ENCODE measurements around the gene IRF6. TPM values are rescaled to one million over a fixed set of nuclear protein-coding genes. Genes with fewer than 3 reads are reported as not detected.

IRF6 gene
- total RNA-seq = 30.3 and 114 TPM in 2 replicates

DNA sequence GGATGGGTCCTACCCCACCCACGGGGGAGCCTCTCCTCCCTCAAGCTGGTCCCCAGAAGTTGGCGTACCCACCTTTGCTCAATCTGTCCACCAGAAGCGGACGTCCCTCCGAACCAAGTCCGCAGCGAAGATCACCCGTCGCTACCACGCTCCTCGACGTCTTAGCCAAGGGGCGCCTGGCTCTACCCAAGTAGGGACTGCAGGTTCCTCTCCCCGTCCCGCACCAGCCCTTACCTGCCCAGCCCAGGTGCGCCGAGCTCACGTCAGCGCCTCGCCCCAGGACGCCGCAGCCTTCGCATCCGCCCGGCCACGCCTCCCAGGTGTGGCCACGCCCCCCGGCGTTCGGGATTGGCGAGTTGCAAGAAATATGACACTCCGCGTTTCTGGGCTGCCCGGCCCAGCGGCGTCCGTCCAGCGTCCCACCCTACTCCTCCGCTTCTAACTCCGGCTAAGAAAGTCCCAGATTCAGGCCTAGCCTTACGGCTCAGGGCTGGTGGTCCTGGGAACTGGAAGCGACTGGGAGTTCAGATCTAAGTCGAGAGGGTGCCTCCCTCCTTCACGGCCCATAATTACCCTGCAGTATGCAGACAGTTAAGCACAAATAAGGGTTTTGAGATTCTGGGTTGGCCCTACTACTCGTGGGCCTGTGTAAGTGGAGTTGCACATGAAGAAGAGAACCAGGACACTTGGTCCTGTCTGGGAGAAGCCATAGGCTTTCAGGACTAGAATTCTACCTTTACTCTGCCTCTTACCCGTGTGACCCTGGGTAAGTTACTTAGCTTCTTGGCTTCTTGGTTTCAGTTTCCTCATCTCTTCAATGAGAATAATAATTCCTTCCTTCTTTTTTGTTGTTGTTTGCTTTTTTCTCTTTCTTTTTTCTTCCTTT lies at the start of gene IRF6:
TSS of gene IRF6 (minus strand) at position 268 of the 886 bp plus-strand sequence. CDS start 4,729 bp downstream, outside the sequence.
- DNase-seq (ENCODE audit: low read depth) = peak; percentile 65

DNA sequence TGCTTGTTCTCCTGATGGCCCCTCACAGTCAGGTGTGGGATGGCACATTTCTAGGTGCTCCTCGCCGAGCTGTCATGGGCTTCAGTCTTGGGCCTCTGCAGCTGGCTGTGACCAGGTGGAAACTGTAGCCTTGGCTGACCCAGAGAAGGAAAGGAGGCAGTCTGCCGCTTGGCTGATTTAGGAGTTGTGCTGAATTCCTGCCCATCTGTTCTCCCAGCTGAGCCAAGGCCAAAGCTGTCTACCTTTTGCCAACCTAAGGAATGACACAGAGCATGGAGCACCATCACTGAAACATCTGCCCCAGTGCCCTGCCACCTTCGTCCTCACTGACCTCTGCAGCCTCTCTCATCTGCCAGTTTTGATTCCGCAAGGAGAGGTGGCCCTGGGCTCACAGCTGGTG lies 49.7 kb upstream of the IRF6 start:
- no peak for DNase-seq (ENCODE audit: low read depth)

DNA sequence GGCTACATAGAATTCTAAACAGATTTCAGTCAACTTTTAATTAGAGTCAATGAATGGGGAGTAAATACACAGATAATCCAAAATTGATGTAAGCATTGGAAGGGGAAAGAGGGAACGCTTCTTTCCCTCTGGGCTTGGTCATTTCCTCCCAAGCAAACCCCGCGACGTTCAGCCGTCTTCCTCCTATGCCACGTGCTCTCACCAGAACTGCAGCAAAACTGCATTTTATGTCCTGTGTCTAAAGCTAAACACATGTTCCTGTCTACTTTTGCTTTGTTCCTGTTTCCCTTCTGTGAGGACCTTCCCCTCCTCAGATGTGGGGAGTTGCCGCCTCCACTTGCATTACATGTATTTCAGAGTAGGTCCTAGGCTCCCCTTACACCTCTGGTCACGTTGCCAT lies 49.1 kb upstream of the IRF6 start:
- DNase-seq (ENCODE audit: low read depth) = no peak

DNA sequence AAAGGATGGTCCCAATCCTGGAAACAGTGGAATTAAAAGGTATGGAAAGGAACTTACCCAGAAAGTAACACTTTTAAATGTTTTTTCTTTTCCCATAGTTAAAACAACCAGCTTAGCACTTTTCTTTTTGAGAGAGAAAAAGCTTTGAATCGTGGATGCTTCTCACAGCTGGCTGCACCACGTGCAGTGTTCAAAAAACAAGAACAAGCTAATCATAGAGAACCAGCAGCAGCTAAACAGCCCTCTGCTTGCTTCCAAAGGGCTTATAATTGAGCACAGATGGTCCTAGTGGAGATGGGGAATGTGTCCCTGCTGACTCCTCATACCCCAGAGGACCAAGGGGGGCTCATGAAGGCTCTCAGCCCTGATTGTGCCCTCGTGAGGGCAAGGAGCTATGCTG lies 48.3 kb upstream of the IRF6 start:
- no peak for DNase-seq (ENCODE audit: low read depth)

DNA sequence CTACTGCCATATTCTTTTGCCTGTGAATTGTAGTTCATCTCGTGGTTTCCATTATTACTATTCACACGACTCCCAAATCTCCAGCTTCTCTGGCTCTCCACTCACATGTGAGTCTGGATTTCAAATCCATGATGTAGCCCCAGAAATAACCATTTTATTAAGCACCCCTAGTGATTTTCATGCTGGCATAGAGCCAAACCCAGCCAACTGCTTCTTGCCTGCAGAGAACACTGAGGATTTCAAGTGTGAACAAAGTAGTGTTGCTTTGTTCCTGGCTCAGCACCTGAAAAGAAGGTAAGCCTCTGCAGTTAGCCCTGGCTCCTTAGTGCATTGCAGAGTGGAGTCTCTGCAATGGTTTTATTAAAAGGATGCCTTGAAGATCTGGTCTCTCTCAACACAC lies 47.7 kb upstream of the IRF6 start:
- no peak for DNase-seq (ENCODE audit: low read depth)

DNA sequence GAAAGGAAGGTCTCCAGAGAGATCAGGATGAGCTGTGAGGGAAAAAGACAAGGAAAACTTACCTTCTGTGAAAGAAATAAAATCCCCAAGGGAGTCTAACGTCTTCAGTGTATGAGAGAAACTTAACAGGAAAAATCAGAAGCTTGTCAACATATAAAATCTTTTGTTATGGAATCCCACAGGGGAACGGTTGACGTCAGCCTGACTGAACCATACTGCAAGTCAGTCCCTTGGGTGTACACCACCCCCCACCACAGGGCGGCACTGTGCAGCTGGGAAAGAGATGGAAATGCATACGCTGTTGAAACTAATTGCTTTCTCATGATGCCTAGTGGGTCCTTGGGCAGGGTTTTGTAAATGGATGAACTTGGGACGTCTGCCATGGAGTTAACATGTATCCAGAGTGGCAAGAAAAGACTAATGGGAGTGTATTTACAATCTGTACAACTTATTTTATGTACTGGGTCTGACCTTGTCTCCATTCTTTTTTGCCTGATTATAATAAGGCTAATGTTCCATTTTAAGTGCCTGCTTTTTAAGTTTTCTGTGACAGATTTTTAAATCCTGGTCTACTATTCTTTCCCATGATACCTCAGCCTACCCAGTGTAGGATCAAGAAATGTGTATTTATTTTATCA lies 44.5 kb upstream of the IRF6 start:
- peak; percentile 32 for DNase-seq (ENCODE audit: low read depth)

DNA sequence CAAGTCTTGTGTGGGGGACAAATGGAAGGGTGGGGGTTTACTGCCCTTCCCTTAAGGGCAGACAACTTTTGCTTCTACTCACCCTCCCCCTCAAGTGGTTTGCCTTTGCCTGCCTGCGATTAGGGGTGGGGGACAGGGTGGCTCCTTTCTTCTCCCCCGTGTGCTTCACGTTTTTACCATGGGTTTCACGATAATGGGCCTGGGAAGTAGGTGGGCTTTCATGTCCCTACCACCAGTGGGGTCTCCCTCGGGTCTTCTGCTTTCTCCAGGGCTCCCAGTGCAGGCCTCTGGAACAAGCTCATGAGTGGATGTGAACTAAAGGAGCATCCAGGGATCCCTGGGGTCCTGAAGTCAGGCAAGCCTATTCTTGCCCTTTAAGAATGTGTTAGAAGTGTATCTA lies 43.4 kb upstream of the IRF6 start:
- DNase-seq (ENCODE audit: low read depth) = no peak

DNA sequence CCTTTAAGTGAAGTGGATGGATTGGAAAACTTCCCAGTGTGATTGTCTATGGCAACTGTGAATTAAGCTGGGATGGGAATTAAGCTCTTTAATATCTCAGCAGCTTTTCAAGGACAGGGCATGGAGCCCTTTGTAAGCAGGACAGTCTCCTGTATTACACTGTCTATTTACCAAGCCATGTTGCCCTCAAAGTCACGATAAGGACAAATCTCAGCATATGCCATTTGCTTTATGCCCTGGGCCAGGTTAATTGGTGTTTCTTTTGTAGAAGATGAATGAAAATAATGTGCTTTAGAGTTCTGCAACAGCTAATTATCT lies 39.4 kb upstream of the IRF6 start:
- DNase-seq (ENCODE audit: low read depth) = no peak

DNA sequence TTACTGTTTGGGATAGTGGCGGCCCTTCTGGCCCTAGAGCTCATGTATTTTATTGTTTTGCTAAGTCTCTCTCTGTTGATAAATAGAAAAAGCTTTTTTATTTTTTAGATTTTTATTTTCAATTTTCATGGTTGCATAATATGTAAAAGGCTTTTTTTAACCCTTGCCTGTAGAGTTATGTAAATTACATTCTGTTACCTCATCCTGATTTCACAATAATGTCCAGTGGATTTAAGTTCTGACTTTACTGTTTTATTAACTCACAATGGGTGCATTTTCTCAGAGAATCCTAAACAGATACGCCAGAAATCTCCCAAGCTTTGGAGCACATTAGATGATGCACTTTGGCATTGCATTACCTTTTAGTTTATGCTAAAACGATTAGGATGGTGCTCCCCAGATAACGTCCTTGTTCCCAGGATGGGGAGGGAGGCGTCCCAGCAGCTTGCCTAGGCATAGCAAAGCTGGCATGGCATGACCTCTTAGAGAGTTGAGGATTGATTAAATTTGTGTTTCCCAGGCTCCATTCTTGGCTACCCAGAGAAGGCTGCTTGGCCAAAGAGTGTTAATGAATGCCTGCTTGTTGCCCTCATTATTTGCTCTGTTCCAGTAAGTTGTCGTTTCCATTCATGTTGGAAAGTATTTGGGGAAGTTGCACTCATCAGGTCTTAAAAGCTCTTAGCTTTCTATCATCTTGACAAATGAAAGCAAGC lies 38.9 kb upstream of the IRF6 start:
- DNase-seq (ENCODE audit: low read depth) = no peak

DNA sequence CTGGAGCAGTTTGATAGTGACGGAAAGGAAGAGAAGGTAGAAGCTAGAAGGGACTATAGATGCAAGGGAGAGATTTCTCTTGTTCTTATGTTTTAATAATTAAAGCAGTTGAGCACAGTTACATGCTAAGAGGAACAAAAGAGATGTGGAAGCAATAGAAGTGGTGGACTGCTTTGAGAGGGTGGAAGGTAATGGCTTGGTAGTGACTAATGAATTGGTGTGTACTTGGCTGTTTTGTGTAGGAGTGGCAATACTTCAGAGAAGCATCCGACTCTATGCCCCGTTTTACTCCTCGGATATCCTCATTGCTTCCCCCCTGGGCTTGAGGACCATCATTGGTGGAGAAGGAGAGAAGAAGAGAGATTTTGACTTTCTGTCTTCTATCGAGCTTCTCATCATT lies 34.7 kb upstream of the IRF6 start:
- DNase-seq (ENCODE audit: low read depth) = no peak

DNA sequence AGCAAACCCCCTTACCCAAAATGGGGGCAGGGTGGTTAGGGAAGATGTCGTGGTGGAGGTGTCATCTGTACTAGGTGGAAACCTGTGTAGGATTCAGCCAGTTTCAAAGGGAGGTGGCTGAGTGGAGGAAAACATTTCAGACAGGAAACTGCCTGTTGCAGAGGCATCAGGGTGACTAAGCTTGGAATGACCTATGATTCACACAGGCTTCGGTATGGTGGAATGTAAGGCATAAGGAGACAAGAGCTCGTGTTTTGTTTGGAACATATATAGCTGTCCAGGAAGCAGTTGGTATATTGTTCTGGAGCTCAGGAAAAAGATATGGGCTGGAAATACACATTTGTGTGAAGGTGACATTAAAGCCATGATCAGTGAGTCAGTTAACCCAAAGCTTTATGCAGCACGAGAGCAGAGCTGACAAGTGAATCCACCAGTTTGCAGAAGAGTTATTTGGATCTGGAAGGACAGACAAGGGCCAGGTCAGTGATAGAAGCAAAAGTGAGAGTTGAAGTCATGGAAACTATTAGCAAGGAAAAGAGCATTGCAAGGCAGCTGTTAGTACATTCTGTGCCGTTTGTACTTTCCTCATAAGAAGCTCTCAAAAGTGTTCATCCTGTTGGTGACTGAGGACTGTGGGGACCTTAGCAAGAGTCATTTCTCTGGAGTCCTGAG lies 34.1 kb upstream of the IRF6 start:
- DNase-seq (ENCODE audit: low read depth) = peak; percentile 97

DNA sequence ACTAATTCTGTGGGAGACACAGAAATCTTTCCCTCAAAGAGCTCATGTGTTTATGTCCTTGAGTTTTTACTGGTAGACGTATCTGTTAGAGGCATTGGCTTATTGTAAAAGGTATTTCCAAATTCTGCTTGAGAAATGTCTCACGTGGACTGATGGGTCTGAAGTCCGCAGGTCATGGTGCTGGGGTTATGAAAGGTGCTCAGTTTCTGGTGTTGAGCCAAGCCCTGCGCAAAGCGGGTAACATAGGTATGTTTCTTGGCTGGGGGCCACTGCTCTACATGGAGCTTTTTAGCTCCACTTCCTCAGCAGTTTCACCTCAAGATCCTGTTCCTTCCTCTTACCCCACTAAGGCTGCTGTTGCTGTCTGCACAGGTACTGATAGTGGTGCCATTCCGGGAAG lies 32.6 kb upstream of the IRF6 start:
- no peak for DNase-seq (ENCODE audit: low read depth)

DNA sequence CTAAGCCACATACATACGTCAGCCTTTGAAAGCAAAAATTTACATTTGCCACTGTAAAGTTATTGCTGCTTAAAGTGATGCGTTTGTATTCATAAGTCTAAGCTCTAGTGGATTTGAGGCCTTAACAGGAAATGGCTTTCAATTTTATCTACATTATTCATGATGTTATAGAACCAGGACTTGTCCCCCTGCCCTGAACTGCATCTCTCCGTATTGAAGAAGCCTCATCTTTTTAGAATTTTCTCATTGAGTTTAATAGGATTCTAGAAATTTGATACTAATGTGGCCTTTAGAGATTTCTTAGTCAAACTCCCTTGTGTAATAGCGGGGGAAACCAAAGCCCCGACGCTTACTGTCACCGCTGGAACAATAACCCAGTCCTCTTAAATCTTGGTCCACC lies 31.7 kb upstream of the IRF6 start:
- DNase-seq (ENCODE audit: low read depth) = no peak

DNA sequence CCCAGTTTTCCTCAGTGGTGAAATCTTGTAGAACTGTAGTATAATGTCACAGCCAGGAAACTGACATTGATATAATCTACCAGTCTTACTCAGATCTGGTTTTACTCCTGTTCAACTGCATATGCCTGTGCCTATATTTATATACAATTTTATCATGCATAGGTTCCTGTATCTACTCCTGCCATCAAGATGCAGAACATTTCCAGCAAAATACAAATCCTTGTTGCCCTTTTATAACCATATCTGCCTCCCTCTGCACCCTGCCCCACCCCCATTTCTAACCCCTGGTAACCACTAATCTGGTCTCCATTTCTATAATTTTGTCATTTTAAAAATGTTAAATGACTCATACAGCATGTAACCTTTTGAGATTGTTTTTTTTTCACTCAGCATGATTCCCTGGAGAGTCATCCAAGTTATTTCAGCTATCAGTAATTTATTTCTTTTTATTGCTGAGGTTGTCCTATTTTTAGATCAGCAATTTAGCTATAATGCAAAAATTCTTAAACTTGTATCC lies 29.9 kb upstream of the IRF6 start:
- no peak for DNase-seq (ENCODE audit: low read depth)

DNA sequence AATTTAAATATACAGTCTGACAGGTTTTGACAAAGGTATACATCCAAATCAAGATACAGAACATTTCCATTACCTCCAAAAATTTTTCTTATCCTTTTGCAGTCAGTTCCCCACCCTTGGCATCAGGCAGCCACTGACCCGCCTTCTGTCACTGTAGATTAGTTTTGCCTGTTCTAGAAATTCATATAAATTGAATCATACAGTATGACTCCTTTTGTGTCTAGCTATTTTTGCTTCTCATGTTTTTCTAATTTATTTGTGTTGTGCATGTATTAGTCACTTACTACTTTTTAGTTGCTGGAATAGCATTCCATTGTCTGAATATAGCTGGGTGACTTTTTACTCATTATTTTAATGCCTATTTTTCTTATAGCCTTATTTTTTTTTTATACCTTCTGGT lies 25.7 kb upstream of the IRF6 start:
- DNase-seq (ENCODE audit: low read depth) = no peak

DNA sequence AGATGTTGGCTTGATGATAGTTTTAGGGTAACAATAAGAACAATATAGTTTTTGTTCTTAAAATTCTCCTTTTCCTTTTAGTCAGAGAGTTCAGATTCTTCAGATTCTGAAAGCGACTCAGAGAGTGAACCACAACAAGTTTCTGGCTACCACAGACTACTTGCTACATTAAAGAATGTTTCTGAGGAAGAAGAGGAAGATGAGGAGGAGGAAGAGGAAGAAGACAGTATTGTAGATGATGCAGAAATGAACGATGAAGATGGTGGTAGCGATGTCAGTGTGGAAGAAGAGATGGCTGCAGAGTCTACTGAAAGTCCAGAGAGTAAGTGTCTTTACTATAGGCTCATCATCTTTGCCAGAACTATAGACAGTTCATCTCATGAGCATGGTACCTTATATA lies 24.8 kb upstream of the IRF6 start:
- DNase-seq (ENCODE audit: low read depth) = no peak

DNA sequence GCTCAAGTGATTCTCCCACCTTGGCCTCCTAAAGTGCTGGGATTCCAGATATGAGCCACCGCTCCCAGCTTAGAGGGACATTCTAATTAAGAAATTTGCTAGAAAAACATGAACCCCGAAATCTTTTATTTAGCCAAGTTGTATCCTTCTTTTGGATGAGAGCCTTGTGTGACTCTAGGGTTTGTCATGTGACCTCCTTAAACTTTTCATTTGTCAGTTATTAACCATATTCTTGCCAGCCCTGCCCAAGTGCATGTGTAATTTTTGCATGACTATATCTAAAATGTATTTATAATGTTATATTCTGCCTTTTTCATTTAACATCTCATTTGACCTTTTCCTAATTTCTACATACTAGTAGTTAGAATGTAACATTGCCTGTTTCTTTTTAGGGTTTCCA lies 23.8 kb upstream of the IRF6 start:
- no peak for DNase-seq (ENCODE audit: low read depth)

DNA sequence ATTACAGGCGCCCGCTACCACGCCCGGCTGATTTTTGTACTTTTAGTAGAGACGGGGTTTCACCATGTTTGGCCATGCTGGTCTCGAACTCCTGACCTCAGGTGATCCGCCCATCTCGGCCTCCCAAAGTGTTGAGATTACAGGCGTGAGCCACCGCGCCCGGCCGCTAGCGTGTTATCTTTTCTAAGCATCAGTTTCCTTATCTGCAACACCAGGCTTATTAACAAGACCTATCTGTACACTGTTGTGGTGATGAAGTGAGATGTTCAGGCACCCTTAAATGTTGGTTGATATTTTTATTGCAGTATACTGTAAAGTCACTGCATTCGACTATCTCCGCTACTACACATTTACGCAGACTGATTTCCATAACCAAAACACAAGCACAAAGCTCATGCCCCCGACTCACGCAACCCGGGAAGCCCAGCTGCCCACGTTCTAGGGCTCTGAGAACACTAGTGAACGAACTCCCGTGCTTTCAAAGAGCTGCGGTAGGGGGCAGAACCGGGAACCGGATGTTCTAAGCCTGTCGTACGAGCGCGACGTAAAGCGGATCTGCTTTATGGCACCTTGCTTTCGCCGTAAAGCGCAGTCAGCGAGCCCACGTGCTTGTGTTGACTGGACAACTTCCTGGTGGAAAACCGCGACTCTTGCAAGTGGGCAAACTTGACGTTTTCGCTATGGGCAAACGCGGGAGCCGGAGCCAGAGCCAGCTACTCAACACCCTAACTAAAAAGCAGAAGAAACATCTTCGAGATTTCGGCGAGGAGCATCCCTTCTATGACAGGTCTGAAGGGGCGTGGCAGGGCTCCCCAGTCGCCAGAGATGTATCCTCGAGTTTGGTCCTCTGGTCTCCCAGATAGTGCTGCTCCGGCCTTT lies 21.7 kb upstream of the IRF6 start, which contains the start of gene UTP25:
TSS of gene UTP25 (plus strand) at position 589 of the 879 bp plus-strand sequence. CDS start at position 681, 92 bp downstream.
- peak; percentile 93 for DNase-seq (ENCODE audit: low read depth)

DNA sequence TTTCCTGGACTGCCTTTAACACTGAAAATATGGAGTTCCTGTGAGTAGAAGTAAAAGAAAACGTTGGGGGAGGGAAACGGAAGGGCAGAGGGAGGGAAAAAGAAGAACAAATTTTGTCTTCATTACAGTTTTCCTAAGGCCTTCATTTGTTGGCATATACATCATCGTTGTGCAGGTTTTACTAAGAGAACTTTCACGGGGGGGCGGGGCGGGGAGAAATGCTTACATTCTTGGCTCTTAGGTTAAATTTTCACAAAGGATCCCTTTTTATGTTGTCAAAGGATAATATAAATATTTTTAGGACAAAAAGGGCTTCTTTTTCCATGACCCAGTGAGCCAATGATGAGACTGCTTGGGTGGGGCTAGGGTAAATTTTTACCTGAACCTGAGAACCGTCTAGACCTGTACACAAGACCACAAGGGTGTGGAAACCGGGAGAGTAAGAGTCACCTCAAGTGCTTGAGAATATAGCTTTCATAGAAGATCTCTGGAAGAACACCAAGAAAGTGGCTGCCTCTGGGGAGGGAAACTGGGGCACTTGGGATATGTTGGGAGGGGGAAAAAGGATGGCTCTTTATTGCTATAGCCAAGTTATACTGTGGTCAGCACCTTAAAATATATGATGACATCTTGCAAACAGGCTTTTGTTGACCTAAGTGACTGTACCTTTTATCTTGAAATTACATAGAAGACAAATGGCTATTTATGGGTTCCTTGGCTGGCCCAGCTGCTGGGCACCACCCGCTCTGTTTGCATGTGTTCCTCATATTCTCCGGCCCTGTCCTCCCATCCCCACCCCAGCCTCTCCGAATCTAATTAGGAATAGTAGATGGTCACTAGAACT lies 19.9 kb upstream of the IRF6 start:
- no peak for DNase-seq (ENCODE audit: low read depth)
